Measurements from ENCODE around the gene ALDOC. TPM values are rescaled to one million over a fixed set of nuclear protein-coding genes. Genes with fewer than 3 reads are reported as not detected.

Gene ALDOC
- total RNA-seq, 4 donors from 2014 or later, result 0.87 to 7.0 (median 3.3) TPM

DNA sequence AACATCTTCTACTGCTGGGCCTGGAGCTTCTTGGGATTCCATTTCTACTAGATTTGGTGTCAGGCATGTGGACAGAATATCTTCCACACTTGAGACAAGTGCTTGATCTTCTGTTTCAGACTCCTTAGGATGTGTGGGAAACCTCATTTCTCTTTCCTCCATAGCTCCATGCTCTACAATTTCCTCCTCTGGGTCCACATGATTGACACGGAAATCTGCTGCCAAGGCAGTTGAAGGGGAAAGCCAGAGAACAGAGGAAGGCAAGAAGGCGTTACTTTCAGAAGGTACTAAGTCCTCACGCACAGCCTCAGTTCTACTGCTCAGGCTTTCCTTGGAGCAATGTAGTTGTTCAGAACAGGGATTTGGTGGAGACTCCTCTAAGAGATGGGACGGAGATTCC is 15.6 kb upstream of the ALDOC start:
- TF ChIP-seq POLR2A (IDR thresholded peaks at IDR 0.05), result no peak
- TF ChIP-seq, protein P1, sequence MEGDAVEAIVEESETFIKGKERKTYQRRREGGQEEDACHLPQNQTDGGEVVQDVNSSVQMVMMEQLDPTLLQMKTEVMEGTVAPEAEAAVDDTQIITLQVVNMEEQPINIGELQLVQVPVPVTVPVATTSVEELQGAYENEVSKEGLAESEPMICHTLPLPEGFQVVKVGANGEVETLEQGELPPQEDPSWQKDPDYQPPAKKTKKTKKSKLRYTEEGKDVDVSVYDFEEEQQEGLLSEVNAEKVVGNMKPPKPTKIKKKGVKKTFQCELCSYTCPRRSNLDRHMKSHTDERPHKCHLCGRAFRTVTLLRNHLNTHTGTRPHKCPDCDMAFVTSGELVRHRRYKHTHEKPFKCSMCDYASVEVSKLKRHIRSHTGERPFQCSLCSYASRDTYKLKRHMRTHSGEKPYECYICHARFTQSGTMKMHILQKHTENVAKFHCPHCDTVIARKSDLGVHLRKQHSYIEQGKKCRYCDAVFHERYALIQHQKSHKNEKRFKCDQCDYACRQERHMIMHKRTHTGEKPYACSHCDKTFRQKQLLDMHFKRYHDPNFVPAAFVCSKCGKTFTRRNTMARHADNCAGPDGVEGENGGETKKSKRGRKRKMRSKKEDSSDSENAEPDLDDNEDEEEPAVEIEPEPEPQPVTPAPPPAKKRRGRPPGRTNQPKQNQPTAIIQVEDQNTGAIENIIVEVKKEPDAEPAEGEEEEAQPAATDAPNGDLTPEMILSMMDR (IDR thresholded peaks at IDR 0.05 in 4 of 5, conservative IDR thresholded peaks at IDR 0.05 in 1 of 5), result no peak
- DNase-seq (no peak), ATAC-seq (no peak)
- Histone ChIP-seq H3K36me3 (no peaks in the 10 kb centered on the region), H3K27ac (no peak overlapping the region), H3K9me3 (no peaks in the 10 kb centered on the region), H3K4me3 (no peak overlapping the region), H3K4me1 (no peaks in the 10 kb centered on the region), H3K27me3 (no peaks in the 10 kb centered on the region)
- in situ Hi-C loops (cut with MboI; ENCODE audit: low sequenced_read_pairs in 4 of 4), result no loop called here
- intact Hi-C loops (cut with DNase I; ENCODE audit: low total_unique reads), result no loop called here

DNA sequence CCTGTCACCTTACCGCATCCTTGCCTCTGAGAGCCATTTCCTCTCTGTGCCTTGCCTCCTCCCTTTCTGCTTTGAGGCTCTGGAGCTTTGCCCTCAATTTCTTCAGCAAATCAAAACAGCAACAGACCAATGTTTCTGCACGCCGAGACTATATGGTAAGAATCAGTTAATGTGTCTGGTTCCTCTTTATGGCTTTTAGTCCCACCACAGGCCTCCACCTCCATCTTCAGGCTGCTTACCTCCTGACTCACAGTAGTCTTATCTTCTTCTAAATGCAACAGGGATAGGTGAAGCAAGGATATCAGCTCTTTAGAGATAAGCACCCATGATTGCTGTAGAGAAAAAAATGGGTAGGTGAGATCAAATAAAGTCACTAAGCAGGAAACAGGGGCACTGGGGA is 9.2 kb upstream of the ALDOC start:
- Histone ChIP-seq H3K36me3 (no peaks in the 10 kb centered on the region), H3K4me1 (no peaks in the 10 kb centered on the region), H3K27me3 (no peaks in the 10 kb centered on the region), H3K27ac (no peak overlapping the region), H3K9me3 (no peaks in the 10 kb centered on the region), H3K4me3 (no peak overlapping the region)
- TF ChIP-seq, protein P1 (IDR thresholded peaks at IDR 0.05 in 4 of 5, conservative IDR thresholded peaks at IDR 0.05 in 1 of 5), result no peak
- TF ChIP-seq POLR2A (IDR thresholded peaks at IDR 0.05), result no peak
- DNase-seq (no peak), ATAC-seq (no peak)
- in situ Hi-C loops (cut with MboI; ENCODE audit: low sequenced_read_pairs in 4 of 4), result no loop called here
- intact Hi-C loops (cut with DNase I; ENCODE audit: low total_unique reads), result no loop called here

DNA sequence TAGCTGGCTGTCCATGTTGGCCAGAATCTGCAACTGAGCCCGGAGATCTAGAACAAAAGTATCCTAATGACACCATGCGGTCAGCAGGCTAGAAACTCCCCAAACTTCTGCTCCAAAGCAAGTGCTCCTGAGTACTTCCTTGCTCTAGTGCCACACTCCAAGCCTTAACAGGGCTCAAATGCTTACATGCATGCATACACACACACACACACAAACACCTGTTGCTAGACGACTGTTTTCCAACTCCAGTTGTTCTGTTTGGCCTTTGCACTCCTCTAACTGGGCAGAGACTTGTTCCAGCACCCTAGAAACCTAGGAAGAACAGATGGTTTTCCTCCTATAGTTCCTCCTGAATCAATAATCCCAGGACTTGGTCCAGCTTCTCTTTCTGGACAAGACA is 7.7 kb upstream of the ALDOC start:
- Histone ChIP-seq H3K27me3 (no peaks in the 10 kb centered on the region), H3K4me1 (no peaks in the 10 kb centered on the region), H3K9me3 (no peaks in the 10 kb centered on the region), H3K4me3 (no peak overlapping the region), H3K27ac (no peak overlapping the region), H3K36me3 (no peaks in the 10 kb centered on the region)
- ATAC-seq (no peak), DNase-seq (no peak)
- intact Hi-C loops (cut with DNase I; ENCODE audit: low total_unique reads) (no loop called here), in situ Hi-C loops (cut with MboI; ENCODE audit: low sequenced_read_pairs in 4 of 4) (no loop called here)
- TF ChIP-seq, protein P1 (IDR thresholded peaks at IDR 0.05 in 4 of 5, conservative IDR thresholded peaks at IDR 0.05 in 1 of 5), result no peak
- no peak for TF ChIP-seq POLR2A (IDR thresholded peaks at IDR 0.05)

DNA sequence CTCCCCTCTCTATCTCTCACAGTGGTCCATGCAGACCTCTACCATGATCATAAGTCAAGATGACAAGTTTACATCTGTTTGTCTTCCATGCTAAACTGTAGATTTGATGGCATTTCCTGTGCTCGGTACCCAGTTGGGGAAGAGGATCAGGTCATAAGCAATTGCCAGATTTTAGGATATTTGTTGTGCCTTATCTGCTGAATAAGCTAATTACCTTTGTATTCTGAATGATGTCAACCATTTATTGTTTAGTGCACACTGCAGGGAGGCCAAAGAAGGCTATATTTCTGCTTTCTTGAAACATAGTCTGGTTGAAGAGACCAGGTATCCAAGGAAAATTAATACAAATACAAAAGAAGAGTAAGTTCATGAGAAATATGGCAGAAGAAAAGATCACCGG is 5.8 kb upstream of the ALDOC start:
- no peak overlapping the region for H3K4me3 ChIP-seq
- in situ Hi-C loops (cut with MboI; ENCODE audit: low sequenced_read_pairs in 4 of 4) (no loop called here), intact Hi-C loops (cut with DNase I; ENCODE audit: low total_unique reads) (no loop called here)
- H3K27me3 ChIP-seq, result no peaks in the 10 kb centered on the region
- no peak for TF ChIP-seq POLR2A (IDR thresholded peaks at IDR 0.05)
- TF ChIP-seq, protein P1 (IDR thresholded peaks at IDR 0.05 in 4 of 5, conservative IDR thresholded peaks at IDR 0.05 in 1 of 5), result no peak
- H3K4me1 ChIP-seq, result no peaks in the 10 kb centered on the region
- no peak for DNase-seq
- no peak overlapping the region for H3K27ac ChIP-seq
- H3K36me3 ChIP-seq, result no peaks in the 10 kb centered on the region
- H3K9me3 ChIP-seq, result no peaks in the 10 kb centered on the region
- no peak for ATAC-seq

DNA sequence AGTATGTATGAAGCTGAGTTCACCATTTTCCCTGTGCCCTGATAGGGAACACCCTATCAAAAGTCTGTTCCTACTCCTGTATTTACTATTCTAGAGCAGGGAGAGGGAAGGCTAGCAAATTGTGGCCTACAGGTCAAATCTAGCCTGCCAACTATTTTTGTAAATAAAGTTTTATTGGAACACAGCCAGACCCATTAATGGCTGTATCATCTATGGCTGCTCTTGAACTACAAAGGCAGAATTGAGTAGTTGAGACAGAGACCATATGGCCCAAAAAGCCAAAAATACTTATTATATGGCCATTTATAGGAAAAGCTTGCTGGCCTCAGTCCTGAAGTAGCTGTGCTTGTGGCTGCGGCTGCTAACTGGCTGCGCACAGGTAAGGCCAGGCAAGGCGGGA is 4.3 kb upstream of the ALDOC start:
- Histone ChIP-seq H3K9me3 (no peaks in the 10 kb centered on the region), H3K4me1 (peaks cover 0 to 5% of the 10 kb centered on the region in 2 donors), H3K27ac (no peak overlapping the region), H3K27me3 (no peaks in the 10 kb centered on the region), H3K4me3 (no peak overlapping the region), H3K36me3 (no peaks in the 10 kb centered on the region)
- TF ChIP-seq POLR2A (IDR thresholded peaks at IDR 0.05), result no peak
- TF ChIP-seq, protein P1 (IDR thresholded peaks at IDR 0.05 in 4 of 5, conservative IDR thresholded peaks at IDR 0.05 in 1 of 5), result no peak
- DNase-seq (no peak), ATAC-seq (no peak)
- in situ Hi-C loops (cut with MboI; ENCODE audit: low sequenced_read_pairs in 4 of 4) (no loop called here), intact Hi-C loops (cut with DNase I; ENCODE audit: low total_unique reads) (no loop called here)
